Right atrium auricular region (tissue), 2 donors: ENCODE measurements around the gene TRMT2A. TPM values are rescaled to one million over a fixed set of nuclear protein-coding genes. Genes with fewer than 3 reads are reported as not detected.

ENCODE experiments used
- DNase-seq: peaks from one replicate; pipeline ENCODE4 v3.0.0-alpha.2; 2019; ENCODE audit warnings: low spot score
- H3K27ac ChIP-seq, 2 donors: fragments of 200-600 bp; sonication (generic); 1 replicate in 1 of 2; 2 replicates in 1 of 2; pipeline ENCODE4 v1.5.1; 2016 to 2019
- H3K27me3 ChIP-seq, 2 donors: fragments of 200-600 bp; sonication (generic); one replicate each; pipeline versions ENCODE4 v1.5.1 to v1.6.0; 2017 to 2019
- H3K36me3 ChIP-seq: fragments of 200-600 bp; sonication (generic); one replicate; pipeline ENCODE4 v1.5.1; 2016
- H3K4me1 ChIP-seq, 2 donors: fragments of 200-600 bp; sonication (generic); one replicate each; pipeline versions ENCODE4 v1.5.1 to v1.6.0; 2017 to 2019
- H3K4me3 ChIP-seq, 2 donors: fragments of 200-600 bp; sonication (generic); 1 replicate in 1 of 2; 2 replicates in 1 of 2; pipeline ENCODE4 v1.5.1; 2017 to 2019; ENCODE audit warnings: mild to moderate bottlenecking in 1 of 2, moderate library complexity in 1 of 2
- H3K9me3 ChIP-seq, 2 donors: fragments of 200-600 bp; sonication (generic); one replicate each; pipeline ENCODE4 v1.5.1; 2019
- CTCF ChIP-seq, 2 donors: fragments of 200-600 bp; sonication (generic); IDR thresholded peaks; one replicate each; pipeline ENCODE4 v1.5.1; 2019; ENCODE audit warnings: antibody characterized with exemption in 2 of 2
- total RNA-seq, 2 donors: library from RNA; depleted of rRNA; stranded (reverse); fragments of >200 nt; gene quantifications; one replicate each; pipeline ENCODE4 v1.1.0, GENCODE V29; 2016

TRMT2A gene
- total RNA-seq, 2 donors from 2014 or later: 16.0 to 17.6 TPM

GRCh38 chr22:20140521-20140964 lies 23.5 kb upstream of the TRMT2A start:
- Histone ChIP-seq H3K27ac (no peak overlapping the region), H3K4me1 (peaks cover 0 to 36% of the 10 kb centered on the region in 2 donors), H3K4me3 (no peak overlapping the region), H3K9me3 (no peaks in the 10 kb centered on the region), H3K36me3 (peaks cover 23% of the 10 kb centered on the region), H3K27me3 (no peaks in the 10 kb centered on the region)
- no peak for TF ChIP-seq CTCF (IDR thresholded peaks at IDR 0.05)
- no peak for DNase-seq

DNA sequence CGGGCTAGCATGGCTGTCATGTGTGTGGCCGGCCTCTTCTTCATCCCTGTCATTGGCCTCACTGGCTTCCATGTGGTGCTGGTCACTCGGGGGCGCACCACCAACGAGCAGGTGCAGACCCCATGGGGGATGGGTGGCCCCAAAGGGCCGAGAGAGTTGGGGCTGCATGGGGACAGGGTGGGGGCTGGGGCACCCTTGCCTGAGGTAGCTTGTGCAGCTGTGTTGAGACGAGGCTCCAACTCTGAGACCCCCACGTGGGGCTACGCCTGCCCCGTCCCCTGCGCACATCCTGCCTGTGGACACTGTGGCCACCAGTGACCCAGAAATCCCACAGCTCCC lies 23.1 kb upstream of the TRMT2A start:
- no peak for DNase-seq
- Histone ChIP-seq H3K36me3 (peaks cover 20% of the 10 kb centered on the region), H3K9me3 (no peaks in the 10 kb centered on the region), H3K4me1 (peaks cover 0 to 41% of the 10 kb centered on the region in 2 donors), H3K4me3 (no peak overlapping the region), H3K27me3 (no peaks in the 10 kb centered on the region), H3K27ac (no peak overlapping the region)
- TF ChIP-seq CTCF (IDR thresholded peaks at IDR 0.05): no peak

DNA sequence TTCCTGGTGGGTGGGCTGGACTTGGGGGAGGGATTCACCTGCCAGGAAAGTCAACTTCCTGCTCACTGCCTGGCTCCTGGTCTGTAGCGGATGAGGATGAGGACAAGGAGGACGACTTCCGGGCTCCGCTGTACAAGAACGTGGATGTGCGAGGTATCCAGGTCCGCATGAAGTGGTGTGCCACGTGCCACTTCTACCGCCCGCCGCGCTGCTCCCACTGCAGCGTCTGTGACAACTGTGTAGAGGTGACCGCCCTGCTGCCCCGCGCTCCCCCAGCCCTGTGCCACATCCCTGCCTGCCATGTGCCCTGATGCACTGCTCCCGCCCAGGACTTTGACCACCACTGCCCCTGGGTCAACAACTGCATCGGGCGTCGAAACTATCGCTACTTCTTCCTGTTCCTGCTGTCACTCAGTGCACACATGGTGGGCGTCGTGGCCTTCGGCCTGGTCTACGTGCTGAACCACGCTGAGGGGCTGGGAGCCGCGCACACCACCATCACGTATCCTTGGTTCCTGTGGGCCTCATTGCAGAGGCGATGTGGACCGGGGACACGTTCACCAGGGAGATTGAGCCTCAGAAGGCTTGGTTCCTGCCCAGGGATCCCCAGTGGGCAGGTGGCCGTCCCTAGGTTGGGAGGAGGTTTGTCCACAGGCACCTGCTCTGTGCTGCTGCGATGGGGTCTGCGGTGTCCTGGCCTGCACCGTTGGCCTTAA lies 22.5 kb upstream of the TRMT2A start:
- H3K27ac ChIP-seq: peak overlapping the region; percentile 69 to 83
- peaks cover 19% of the 10 kb centered on the region for H3K36me3 ChIP-seq
- TF ChIP-seq CTCF (IDR thresholded peaks at IDR 0.05): no peak
- H3K27me3 ChIP-seq: no peaks in the 10 kb centered on the region
- no peaks in the 10 kb centered on the region for H3K9me3 ChIP-seq
- H3K4me1 ChIP-seq: peaks cover 0 to 46% of the 10 kb centered on the region in 2 donors
- H3K4me3 ChIP-seq: no peak overlapping the region
- no peak for DNase-seq

DNA sequence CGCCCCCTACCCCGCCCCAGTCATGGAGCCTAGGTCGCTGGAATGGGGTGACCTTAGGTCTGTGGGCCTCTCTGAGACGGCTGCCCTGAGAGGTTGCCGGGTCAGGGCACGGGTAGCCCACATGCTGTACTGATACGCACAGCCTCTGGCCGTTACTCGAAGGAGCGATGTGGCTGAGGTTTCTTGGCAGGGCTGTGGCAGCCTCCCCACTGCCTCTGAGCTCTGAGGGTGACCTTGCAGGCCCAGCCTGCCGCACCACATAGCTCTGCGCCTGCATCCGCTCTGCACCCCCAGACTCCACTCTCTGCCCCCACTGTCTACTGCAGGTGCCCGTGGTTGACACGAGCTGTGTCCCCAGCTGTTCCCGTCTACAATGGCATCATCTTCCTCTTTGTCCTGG lies 21.8 kb upstream of the TRMT2A start:
- TF ChIP-seq CTCF (IDR thresholded peaks at IDR 0.05): no peak
- Histone ChIP-seq H3K4me3 (no peak overlapping the region), H3K36me3 (peaks cover 18% of the 10 kb centered on the region), H3K4me1 (peaks cover 0 to 53% of the 10 kb centered on the region in 2 donors), H3K27ac (peak overlapping the region; percentile 69 to 83), H3K27me3 (no peaks in the 10 kb centered on the region), H3K9me3 (no peaks in the 10 kb centered on the region)
- DNase-seq: no peak

DNA sequence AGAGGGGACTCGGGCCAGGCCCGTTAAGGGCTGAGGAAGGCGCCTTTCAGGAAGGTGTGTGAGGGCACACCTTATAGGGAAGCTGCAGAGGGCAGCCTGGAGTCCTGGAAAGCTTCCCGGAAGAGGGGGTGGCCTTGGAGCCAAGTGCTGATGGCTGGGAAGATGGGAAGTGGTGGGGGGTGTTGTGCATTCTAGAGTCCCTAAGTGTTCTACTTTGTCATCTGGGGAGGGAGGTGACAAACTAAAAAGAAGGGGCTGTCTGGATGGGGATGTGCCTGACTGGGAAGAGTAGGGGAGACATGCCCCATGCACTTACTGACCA lies 21.4 kb upstream of the TRMT2A start:
- no peak for DNase-seq
- Histone ChIP-seq H3K9me3 (no peaks in the 10 kb centered on the region), H3K4me3 (no peak overlapping the region), H3K36me3 (peaks cover 13% of the 10 kb centered on the region), H3K4me1 (peaks cover 0 to 58% of the 10 kb centered on the region in 2 donors), H3K27ac (peak overlapping the region; percentile 69 to 83), H3K27me3 (no peaks in the 10 kb centered on the region)
- TF ChIP-seq CTCF (IDR thresholded peaks at IDR 0.05): no peak
